ENCODE results near the gene AOPEP.

The AOPEP gene

DNA sequence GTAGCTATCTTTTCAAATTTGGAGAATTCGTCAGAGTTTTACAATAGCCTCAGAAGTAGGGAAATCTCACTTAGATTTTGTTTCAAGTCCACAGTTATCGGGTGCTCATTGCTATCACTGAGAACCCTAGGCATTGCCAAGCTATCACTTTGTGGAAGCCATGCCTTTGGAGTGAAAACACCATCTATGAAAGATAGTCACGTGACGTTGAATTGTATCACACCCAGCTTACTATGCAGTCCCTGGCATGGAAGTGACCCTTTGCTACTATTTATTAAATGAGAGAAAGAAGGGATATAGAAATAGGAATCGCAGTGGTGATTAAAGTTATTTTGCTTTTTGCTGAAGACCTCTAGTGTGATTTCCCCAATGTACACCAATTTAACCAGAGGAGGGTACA is 97.2 kb downstream of the AOPEP start:
- H3K27ac ChIP-seq (ENCODE audit: extremely low read depth, low read depth, low read length) = no peak overlapping the region
- H3K36me3 ChIP-seq (ENCODE audit: control insufficient read depth in 2 of 2, insufficient read depth in 1 of 2, low read length in 2 of 2) = peaks cover 0 to 3% of the 10 kb centered on the region in 2 experiments; a peak in 1 of 3 replicates
- peaks cover 5% of the 10 kb centered on the region; the same call in 1 of the 2 replicates for H3K4me1 ChIP-seq (ENCODE audit: control insufficient read depth, insufficient read depth, low read length)
- ChIA-PET POLR2A (no interaction called here), CTCF (interaction anchor here (0.7 to 1.5 kb wide), 2 partner anchors 293 to 304 kb away, joined by 3 to 4 read pairs; no protein-coding TSS in a partner anchor)
- H3K4me3 ChIP-seq (ENCODE audit: low read depth, low read length) = no peak overlapping the region
- no peaks in the 10 kb centered on the region for H3K9me3 ChIP-seq (ENCODE audit: control insufficient read depth, insufficient read depth, low read depth, low read length)
- TF ChIP-seq, protein P1, sequence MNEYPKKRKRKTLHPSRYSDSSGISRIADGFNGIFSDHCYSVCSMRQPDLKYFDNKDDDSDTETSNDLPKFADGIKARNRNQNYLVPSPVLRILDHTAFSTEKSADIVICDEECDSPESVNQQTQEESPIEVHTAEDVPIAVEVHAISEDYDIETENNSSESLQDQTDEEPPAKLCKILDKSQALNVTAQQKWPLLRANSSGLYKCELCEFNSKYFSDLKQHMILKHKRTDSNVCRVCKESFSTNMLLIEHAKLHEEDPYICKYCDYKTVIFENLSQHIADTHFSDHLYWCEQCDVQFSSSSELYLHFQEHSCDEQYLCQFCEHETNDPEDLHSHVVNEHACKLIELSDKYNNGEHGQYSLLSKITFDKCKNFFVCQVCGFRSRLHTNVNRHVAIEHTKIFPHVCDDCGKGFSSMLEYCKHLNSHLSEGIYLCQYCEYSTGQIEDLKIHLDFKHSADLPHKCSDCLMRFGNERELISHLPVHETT (tag by site-specific recombination; IDR thresholded peaks at IDR 0.05) = no peak
- no peak for TF ChIP-seq ZSCAN30 (tag by site-specific recombination; IDR thresholded peaks at IDR 0.05)
- TF ChIP-seq, protein P2, sequence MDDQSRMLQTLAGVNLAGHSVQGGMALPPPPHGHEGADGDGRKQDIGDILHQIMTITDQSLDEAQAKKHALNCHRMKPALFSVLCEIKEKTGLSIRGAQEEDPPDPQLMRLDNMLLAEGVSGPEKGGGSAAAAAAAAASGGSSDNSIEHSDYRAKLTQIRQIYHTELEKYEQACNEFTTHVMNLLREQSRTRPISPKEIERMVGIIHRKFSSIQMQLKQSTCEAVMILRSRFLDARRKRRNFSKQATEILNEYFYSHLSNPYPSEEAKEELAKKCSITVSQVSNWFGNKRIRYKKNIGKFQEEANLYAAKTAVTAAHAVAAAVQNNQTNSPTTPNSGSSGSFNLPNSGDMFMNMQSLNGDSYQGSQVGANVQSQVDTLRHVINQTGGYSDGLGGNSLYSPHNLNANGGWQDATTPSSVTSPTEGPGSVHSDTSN (CRISPR knock-in tag; IDR thresholded peaks at IDR 0.05) = no peak
- TF ChIP-seq ZNF146 (tag by site-specific recombination; IDR thresholded peaks at IDR 0.05) = no peak
- TF ChIP-seq, protein P3, sequence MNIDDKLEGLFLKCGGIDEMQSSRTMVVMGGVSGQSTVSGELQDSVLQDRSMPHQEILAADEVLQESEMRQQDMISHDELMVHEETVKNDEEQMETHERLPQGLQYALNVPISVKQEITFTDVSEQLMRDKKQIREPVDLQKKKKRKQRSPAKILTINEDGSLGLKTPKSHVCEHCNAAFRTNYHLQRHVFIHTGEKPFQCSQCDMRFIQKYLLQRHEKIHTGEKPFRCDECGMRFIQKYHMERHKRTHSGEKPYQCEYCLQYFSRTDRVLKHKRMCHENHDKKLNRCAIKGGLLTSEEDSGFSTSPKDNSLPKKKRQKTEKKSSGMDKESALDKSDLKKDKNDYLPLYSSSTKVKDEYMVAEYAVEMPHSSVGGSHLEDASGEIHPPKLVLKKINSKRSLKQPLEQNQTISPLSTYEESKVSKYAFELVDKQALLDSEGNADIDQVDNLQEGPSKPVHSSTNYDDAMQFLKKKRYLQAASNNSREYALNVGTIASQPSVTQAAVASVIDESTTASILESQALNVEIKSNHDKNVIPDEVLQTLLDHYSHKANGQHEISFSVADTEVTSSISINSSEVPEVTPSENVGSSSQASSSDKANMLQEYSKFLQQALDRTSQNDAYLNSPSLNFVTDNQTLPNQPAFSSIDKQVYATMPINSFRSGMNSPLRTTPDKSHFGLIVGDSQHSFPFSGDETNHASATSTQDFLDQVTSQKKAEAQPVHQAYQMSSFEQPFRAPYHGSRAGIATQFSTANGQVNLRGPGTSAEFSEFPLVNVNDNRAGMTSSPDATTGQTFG (tag by site-specific recombination; IDR thresholded peaks at IDR 0.05; ENCODE audit: borderline replicate concordance) = no peak
- TF ChIP-seq ZNF610 (tag by site-specific recombination; IDR thresholded peaks at IDR 0.05; ENCODE audit: borderline replicate concordance) = no peak
- no peak for TF ChIP-seq ZNF112 (tag by site-specific recombination; IDR thresholded peaks at IDR 0.05)
- TF ChIP-seq, protein P4, sequence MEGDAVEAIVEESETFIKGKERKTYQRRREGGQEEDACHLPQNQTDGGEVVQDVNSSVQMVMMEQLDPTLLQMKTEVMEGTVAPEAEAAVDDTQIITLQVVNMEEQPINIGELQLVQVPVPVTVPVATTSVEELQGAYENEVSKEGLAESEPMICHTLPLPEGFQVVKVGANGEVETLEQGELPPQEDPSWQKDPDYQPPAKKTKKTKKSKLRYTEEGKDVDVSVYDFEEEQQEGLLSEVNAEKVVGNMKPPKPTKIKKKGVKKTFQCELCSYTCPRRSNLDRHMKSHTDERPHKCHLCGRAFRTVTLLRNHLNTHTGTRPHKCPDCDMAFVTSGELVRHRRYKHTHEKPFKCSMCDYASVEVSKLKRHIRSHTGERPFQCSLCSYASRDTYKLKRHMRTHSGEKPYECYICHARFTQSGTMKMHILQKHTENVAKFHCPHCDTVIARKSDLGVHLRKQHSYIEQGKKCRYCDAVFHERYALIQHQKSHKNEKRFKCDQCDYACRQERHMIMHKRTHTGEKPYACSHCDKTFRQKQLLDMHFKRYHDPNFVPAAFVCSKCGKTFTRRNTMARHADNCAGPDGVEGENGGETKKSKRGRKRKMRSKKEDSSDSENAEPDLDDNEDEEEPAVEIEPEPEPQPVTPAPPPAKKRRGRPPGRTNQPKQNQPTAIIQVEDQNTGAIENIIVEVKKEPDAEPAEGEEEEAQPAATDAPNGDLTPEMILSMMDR (tag by site-specific recombination; IDR thresholded peaks at IDR 0.05) = no peak
- no peak for TF ChIP-seq ZNF596 (tag by site-specific recombination; IDR thresholded peaks at IDR 0.05)
- TF ChIP-seq, protein P5, sequence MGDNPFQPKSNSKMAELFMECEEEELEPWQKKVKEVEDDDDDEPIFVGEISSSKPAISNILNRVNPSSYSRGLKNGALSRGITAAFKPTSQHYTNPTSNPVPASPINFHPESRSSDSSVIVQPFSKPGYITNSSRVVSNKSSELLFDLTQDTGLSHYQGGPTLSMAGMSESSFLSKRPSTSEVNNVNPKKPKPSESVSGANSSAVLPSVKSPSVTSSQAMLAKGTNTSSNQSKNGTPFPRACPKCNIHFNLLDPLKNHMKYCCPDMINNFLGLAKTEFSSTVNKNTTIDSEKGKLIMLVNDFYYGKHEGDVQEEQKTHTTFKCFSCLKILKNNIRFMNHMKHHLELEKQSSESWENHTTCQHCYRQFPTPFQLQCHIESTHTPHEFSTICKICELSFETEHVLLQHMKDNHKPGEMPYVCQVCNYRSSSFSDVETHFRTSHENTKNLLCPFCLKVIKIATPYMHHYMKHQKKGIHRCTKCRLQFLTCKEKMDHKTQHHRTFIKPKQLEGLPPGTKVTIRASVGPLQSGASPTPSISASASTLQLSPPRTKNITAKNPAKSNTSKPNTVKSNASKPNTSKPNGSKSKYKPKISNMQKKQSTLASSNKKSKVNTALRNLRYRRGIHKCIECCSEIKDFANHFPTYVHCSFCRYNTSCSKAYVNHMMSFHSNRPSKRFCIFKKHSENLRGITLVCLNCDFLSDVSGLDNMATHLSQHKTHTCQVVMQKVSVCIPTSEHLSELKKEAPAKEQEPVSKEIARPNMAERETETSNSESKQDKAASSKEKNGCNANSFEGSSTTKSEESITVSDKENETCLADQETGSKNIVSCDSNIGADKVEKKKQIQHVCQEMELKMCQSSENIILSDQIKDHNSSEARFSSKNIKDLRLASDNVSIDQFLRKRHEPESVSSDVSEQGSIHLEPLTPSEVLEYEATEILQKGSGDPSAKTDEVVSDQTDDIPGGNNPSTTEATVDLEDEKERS (tag by site-specific recombination; IDR thresholded peaks at IDR 0.05) = no peak
- no peak for TF ChIP-seq ZXDB (tag by site-specific recombination; IDR thresholded peaks at IDR 0.05)
- TF ChIP-seq ZNF677 (tag by site-specific recombination; IDR thresholded peaks at IDR 0.05) = no peak
- TF ChIP-seq TRIM28 (IDR thresholded peaks at IDR 0.05; ENCODE audit: borderline replicate concordance, low read length) = no peak
- no peak for TF ChIP-seq KLF10 (tag by site-specific recombination; IDR thresholded peaks at IDR 0.05)
- TF ChIP-seq, protein P6, sequence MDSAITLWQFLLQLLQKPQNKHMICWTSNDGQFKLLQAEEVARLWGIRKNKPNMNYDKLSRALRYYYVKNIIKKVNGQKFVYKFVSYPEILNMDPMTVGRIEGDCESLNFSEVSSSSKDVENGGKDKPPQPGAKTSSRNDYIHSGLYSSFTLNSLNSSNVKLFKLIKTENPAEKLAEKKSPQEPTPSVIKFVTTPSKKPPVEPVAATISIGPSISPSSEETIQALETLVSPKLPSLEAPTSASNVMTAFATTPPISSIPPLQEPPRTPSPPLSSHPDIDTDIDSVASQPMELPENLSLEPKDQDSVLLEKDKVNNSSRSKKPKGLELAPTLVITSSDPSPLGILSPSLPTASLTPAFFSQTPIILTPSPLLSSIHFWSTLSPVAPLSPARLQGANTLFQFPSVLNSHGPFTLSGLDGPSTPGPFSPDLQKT (IDR thresholded peaks at IDR 0.05; ENCODE audit: borderline replicate concordance, low read depth, low read length) = no peak
- TF ChIP-seq RBAK (tag by site-specific recombination; IDR thresholded peaks at IDR 0.05) = no peak
- TF ChIP-seq, protein P7, sequence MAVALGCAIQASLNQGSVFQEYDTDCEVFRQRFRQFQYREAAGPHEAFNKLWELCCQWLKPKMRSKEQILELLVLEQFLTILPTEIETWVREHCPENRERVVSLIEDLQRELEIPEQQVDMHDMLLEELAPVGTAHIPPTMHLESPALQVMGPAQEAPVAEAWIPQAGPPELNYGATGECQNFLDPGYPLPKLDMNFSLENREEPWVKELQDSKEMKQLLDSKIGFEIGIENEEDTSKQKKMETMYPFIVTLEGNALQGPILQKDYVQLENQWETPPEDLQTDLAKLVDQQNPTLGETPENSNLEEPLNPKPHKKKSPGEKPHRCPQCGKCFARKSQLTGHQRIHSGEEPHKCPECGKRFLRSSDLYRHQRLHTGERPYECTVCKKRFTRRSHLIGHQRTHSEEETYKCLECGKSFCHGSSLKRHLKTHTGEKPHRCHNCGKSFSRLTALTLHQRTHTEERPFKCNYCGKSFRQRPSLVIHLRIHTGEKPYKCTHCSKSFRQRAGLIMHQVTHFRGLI (tag by site-specific recombination; IDR thresholded peaks at IDR 0.05) = no peak

Measured in HEK293 (cell line).